Stimulated activated CD4-positive, alpha-beta T cell treated with anti-CD3 and anti-CD28 coated beads, TNF-alpha, amount 100 ng/mL, for 48 hours (primary cell): Measurements from ENCODE around the gene PRSS48.
"Not testable (repeated sequence)": the region's sequence is repeated elsewhere in the genome, so short reads cannot be mapped to it uniquely, and the experiment has no call there.

ENCODE experiments used
- DNase-seq, 3 donors: peaks; one replicate each; pipeline ENCODE4 v3.0.0-alpha.2; 2020; ENCODE audit warnings: low read depth in 3 of 3

Gene PRSS48

DNA sequence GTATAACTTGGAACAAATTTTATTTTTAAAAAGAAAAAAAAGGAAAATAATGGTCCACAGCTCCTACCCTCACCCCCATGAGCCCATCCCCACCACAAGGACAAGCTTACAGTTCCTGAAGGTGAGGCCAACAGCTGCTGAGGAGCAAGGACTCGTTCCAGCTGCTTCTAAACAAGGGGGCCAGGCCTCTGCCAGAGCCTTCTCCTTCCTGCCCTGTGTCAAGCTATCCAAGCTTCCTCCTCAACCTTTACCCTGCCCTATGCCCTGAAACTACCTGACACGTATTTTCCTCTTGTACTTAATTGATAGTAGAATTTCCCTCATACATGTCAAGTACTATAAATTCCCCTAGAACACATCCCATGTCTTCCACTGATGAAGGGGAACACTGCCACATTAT is 39.7 kb downstream of the PRSS48 start:
- DNase-seq, result no peak

DNA sequence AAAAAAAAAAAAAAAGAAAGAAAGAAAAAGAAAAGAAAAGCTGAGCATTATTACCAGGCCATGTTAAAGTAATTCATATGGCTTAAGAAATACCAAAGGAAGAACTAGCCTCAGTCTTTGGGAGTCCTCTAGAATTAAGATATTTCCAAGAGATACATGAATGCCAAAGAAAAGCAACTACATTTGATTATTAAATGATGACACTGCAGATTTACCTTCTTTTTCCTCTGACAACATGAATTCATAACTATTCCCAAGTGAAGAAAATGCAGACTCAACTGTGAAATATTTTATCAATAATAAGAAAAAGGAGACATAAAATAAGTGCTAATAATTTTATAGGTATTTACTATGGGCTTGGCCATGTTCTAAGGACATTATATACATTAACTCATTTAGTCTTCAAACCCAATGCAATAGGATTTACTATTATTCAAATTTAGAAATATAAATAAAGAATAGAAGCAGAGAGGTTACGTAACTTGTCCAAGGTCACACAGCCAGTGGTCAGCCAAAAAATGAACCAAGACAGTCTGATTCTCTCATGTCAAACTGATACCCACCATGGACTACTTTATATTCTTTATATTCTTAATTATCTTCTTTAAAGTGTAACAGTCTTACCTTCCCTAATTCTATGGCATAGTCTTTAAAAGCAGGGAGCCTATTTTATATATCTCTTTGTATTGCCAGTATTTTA is 41.5 kb downstream of the PRSS48 start:
- DNase-seq, result no peak

DNA sequence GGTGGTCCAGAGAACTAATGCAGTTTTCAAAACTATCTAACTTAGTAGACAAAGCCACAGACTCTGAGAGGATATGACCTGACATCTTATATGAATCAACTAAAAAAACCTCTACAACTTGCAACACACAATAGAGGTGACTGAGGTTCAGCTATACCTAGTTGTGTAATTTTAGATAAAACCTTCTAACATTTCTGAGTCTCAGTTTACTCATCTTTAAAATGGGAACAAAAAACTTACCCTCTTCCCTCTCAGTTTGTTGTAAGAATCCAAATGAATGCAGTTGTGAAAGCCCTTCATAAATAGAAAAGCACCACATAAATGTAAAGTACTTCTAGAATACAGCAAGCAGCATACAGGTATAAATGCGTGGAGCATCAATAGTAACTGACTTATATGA is 42.5 kb downstream of the PRSS48 start:
- DNase-seq, result no peak

DNA sequence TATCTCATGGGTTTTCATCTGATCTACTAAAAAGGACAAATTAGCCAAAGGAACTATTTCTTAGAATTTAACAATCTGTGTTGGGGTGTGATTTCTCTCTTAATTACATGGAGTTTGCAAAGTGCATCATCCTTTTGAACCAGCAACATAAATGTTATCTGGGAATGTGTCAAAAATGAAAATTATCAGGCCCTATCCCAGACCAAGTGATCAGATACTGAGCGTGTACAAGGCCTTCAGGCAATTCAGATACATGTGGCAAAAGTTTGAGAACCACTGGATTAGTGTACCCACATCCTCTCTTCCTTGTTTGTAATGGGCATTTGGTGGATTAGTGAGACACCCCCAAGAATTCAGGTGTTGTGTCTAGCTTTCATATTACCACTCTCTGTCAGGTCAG is 44.6 kb downstream of the PRSS48 start:
- no peak for DNase-seq

DNA sequence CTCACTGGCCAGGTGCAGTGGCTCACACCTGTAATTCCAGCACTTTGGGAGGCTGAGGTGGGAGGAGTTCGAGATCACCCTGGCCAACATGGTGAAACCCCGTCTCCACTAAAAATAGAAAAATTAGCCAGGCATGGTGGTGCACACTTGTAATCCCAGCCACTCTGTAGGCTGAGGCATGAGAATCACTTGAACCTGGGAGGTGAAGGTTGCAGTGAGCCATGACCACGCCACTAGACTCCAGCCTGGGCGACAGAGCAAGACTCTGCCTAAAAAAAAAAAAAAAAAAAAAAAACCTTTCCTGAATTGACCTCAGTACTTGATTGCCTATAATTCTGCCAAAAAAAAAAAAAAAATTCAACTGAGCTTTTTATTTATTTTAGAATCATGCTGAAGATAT is 45.2 kb downstream of the PRSS48 start:
- not testable (repeated sequence) for DNase-seq

DNA sequence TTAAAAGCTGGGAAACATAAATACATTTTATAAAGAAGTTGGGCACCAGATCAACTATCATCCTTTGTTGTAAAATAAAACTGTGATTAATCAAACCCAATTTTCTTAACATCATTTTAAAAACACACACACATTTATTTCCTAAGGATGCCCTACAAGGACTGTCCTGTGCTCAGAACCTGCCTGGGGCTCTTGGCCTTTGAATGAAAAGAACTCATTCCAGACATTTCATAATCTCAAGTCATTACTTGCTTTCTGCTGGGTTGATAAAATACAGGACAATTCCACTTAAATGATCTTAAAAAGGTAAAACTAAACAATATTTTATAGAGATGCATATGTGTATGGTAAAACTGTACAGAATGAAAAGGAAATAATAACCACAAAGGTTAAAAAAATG is 45.6 kb downstream of the PRSS48 start:
- DNase-seq, result no peak

DNA sequence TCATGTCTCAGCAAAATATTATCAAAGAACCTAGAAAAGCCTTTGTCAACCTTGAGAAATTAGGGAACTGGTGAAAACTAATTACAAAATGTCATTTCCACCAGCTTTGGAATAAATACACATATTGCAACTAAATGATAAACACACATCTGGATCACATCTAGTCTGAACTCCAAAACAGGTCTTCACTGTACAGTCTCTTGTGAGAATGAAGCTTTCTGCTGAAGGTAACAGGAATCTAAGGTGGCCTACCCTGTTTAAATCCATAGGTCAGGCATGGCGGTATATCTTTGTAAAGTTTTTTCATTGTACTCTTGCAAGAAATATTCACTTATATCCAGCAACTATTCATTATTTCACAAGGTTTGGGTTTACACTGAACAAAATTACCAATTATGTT is 46.7 kb downstream of the PRSS48 start:
- no peak for DNase-seq

DNA sequence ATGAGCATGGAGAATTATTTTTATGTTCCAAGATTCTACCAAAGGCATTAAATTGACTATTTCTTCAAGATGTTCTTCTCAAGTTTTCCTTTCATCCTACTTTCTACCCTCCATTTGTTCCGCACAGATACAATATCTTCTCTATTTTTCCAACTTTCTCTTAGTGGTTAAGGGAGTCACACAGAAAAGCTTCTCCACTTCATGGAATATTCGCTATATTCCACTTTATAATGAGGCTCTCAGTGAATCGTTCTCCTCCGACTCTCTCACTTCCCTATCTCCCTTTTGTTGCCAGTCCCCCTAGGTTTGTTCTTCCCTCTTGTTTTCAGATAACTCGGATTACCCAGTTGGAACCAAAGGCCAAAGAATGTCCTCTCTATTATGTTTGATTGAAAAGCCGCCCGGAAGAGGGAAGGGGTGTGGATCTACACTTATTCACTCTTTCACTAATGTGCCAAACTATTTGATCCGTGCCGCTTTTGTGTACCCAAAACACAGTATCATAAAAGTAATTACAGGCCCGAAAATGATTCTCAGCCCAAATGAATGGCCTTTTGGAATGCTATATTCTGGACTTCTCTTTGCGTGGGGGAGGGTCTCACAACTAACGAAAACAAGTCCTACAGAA is 47.3 kb downstream of the PRSS48 start:
- DNase-seq, result no peak

DNA sequence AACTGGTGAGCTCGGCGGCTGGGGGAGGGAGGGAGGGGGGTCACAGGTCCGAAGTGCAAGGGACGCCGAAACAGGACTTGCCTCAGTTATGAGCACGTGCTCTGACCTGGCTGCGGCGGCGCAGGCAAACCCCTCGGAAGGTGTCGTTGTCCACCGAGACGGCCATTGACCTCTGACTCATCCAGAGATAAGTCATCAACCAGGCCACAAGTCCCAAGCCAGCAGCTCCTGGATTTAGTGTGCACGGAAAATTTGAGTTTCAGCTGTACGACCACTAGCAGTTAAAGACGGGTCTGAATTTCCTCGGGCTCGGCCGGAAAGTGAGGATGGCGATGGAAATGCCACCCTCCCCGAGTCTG is 47.8 kb downstream of the PRSS48 start:
- no peak for DNase-seq

DNA sequence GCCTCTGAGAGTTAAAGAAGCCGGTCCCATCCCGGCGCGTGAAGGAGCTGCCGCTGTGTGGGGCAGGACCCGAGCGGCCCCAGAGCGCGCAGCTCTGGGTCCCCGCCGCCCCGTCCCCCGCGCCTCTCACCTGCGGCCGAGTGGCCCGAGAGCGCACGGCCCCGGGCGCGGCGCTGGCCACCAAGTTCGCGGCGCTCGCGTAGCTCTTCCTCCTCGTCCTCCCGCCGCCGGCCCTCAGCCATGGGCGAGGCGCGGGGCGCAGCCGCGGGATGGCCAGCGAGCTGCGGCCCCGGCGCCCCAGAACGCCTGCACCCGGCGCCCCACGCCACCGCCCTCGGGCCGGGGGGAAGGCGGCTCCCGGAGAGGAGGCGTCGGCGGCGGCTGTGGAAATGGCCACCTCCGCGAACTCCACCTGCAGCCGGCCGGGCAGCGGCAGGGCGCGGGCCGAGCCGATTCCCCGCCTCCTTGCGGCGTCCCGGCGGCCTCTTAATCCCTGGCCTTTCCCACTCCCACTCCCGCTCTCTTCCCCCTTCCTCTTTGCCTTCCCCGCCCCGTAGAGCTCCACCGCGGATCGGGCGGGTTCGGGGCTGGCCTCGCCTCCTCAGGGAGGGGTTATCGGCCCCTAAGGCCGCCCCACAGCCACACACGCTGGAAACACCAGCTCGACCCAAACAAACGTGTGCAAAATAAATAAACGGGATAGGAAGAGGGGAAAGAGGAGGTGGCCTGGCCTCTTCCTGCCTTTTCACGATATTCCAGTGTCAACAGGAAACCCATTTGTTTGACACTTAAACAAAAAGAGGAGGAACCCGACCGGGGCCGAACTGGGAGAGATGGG is 48.4 kb downstream of the PRSS48 start, which contains the start of gene SH3D19:
Gene SH3D19, minus strand, starts transcription at position 495 of the 838 bp plus-strand sequence. Its CDS starts 253 bp downstream, at position 242.
- no peak for DNase-seq

DNA sequence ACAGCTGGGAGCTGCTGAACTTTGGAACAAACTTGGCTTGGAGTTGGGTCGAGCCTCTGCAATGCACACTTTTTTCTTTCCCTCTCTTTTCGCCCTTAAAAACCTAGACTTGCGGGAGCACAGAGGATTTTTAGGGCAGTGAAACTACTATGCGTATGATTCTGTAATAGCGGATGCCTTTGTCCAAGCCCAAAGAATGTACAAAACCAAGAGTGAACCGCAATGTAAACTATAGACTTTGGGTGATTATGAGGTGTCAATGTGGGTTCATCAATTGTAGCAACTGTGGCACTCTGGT is 48.9 kb downstream of the PRSS48 start:
- DNase-seq, result no peak

DNA sequence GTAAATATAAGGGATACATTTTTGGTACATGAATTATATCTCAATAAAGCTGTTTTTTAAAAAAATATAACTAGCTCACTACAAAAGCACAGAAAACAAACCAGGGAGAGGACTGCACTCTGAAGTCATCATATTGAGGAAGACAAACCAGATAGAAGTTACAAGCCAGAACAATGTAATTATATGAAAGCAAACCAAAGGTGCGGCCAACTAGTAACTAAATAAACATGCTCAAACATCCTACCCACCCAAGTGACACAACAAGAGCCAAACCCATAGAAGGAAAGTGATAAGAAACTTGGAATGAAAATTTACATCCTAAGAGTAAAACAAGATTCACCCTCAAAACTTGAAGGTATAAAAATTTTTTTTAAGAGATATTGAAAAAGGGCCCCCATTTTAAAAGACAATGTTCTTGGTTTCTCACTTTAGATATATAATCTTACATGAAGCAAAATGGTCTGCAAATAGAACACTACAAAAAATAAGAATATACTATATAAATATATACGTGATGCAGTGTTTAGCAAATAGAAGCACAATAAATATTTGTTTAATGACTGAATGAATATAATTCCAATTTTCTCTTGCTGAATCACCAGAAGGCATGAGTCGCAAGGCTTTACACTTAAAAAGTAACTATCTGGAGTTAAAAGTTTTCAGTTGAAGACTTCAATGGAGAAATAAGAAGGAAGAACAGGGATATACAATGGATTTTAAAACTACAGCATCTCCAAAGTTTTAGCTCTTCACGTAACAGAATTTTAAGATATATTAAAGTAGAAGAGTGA is 52.5 kb downstream of the PRSS48 start:
- DNase-seq, result no peak

DNA sequence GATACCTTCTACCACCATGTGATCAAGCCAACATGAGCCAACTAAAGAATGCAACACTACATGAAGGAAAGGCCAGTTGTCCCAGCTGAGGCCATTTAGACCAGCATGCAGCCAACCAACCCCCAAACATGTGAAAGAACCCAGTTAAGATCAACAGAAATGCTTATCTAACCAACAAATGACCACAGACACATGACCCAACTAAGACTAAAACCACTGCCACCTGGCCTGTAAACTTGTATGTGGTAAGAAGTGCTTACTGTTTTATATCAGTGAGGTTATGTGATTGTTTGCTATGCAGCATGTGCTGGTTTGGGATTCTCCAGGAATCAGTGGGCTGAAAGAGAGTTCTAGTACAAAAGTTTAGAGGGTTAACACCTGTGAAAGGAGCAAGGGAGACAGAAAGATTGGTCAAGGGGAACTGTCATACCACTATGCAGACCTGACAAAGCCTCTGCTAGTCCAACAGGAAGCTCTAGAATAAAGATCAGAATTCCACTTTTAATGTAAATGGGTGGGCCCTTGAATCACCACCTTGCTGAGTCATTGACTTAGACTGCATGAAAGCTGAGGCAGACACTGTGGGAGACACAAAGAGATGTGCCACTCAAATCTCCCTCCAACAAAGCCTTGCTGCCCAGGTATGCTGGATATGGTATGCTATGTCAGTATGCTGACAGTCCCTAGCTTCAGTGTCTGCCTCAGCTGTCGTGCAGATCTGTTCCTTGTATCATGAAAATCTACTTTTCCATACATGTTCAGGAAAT is 54.5 kb downstream of the PRSS48 start:
- no peak for DNase-seq

DNA sequence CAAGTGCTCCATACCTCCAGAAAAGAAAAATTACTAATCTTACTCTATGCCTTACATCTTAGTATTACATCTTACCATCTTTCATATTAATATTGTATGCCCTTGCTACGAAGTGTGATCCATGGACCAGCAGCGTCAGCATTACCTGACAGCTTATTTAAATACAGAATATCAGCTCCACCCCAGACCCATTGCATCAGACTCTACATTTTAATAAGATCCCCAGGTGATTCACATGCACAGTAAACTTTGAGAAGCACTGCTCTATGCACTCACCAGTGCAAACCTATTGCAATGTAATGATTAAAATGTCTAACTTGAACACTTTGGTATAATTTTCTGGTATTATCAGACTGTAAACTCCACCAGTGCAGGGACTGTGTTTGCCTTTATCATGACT is 62.5 kb downstream of the PRSS48 start:
- DNase-seq, result no peak

DNA sequence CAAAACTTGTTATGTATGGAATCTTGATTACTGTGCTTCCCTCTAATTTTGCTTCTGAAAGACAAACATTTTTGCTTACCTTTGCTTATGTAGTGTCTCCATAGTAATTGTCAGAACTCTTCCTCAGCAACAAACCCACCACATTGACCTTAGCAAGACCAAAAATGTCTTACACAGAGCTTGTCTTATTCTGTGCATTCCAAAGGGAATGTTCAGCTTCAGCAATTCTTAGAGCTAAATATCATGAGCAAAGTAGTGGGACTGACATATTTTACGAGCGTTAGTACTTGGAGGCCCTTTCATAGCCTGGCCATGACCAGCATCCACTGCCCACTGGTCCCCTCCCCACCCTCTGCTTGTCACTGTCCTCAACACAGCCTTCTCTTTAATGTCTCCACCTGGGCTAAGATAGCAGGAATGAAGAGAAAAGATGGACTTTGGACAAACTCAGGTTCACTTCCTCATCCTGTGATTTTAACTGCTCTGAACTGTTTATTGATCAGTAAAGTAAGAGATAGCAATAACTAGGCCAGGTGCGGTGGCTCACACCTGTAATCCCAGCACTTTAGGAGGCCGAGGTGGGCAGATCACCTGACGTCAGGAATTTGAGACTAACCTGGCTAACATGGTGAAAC is 63.9 kb downstream of the PRSS48 start:
- no peak for DNase-seq
